AG09319 (cell line): Measurements from ENCODE around the gene TMEM181.

ENCODE experiments used
- DNase-seq: peaks from one replicate; pipeline ENCODE4 v3.0.0-alpha.2; 2010; ENCODE audit warnings: low read depth; ENCODE audit errors: extremely low read depth
- TF ChIP-seq, protein P1 (sequence below): IDR thresholded peaks from 2 replicates; pipeline ENCODE4 v1.5.1; 2011; ENCODE audit warnings: low read depth, mild to moderate bottlenecking, inconsistent platforms, low read length, moderate library complexity

The TMEM181 gene

DNA sequence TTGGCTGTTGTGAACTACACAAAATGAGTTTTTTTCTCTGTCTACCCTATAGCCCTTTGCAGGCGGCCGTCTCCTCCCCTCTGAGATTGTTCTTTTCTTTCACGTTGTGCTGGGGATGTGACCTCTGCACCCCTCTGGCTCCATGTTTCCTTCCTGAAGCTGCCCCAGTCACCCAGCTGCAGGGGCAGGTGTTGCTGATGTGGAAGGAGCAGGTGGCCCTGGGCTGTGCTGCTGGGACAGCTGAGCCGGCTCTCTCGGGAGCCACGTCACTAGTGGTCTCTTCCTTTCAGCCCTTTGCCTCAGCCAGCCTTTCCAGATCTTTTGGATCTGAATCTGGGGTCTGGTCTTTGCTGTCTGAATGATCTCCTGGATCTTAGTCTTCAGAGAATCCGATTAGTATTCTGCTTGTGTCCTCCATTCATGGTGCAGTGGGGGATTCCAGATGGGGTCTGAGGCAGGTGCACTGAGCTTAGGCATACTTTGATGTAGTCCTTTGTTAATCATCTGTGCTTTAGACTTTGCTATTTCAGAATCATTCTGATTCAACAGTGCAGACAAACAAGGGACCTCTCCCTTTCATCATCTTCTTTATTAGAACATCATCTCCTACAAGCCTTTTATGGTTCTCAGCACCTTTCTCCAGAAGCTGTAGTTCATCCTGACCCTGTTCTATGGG, 31.4 kb downstream of the TMEM181 start:
- TF ChIP-seq, protein P1, sequence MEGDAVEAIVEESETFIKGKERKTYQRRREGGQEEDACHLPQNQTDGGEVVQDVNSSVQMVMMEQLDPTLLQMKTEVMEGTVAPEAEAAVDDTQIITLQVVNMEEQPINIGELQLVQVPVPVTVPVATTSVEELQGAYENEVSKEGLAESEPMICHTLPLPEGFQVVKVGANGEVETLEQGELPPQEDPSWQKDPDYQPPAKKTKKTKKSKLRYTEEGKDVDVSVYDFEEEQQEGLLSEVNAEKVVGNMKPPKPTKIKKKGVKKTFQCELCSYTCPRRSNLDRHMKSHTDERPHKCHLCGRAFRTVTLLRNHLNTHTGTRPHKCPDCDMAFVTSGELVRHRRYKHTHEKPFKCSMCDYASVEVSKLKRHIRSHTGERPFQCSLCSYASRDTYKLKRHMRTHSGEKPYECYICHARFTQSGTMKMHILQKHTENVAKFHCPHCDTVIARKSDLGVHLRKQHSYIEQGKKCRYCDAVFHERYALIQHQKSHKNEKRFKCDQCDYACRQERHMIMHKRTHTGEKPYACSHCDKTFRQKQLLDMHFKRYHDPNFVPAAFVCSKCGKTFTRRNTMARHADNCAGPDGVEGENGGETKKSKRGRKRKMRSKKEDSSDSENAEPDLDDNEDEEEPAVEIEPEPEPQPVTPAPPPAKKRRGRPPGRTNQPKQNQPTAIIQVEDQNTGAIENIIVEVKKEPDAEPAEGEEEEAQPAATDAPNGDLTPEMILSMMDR: no peak
- DNase-seq: no peak

DNA sequence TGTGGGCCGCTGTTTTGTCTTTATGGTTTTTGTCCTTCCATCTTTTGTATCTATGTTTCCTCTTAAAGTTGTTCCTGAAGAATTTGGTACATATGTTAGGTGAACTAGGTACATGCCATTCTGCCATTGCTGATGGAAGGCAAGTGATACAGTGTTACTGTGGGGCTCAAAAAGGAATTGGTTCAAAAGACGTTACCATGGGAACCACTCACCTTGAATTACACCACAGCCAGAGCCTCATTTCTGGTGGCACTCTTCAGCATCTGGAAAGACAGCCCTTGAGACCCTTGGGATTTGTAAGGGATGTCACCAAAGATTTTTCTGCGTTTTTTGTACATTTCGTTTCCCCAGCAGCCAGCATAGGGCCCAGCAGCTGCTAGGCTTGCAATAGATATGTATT, 31.9 kb downstream of the TMEM181 start:
- TF ChIP-seq, protein P1: no peak
- DNase-seq: no peak

DNA sequence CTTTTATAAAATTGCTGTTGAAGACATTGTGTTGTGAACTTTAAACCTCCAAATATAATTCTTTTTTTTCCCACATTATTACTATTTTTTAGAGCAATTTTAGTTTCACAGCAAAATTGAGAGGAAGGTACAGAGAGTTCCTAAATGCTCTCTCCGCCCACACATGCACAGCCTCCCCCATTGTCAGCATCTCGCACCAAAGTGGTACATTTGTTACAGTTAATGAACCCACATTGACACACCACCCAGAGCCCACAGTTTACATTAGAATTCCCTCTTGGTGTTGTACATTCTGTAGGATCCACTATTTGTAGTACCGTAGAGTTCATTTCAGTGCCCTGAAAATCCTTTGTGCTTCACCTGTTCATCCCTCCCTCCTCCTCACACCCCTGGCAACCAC, 33.8 kb downstream of the TMEM181 start:
- TF ChIP-seq, protein P1: no peak
- no peak for DNase-seq

DNA sequence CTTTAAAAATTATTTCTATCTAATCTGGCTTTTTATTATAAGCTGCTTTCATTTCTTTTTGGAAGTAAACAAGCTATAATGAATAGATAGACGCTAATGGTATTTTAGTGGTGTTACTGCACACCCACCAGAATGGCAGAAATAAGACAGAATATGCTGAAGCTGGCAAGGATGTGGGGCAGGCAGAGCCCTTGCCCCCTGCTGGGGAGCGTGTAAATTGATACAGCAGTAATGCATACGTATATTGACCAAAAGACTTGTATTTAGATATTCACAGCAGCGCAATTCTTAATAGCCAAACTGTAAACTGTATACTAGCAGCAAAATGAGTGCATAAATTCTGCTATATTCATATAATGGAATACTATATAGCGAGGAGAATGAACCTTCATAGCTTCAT, 35.3 kb downstream of the TMEM181 start:
- DNase-seq: no peak
- TF ChIP-seq, protein P1: peak; percentile 21

DNA sequence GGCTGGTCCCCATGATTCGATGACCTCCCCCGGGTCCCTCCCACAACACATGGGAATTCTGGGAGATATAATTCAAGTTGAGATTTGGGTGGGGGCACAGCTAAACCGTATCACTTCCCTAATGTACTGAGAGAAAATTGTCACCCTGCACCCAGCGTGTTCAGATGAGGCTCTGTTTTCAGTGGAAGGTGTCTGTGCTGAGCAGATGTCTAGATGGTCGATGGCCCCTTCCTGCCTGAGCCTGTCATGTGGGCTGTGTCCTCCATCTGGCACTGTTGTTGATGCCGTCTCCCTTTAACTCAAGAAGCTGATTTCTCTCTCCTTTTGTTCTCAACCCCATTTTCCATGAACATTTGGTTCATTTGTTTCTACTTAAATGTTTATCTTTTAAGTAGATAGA, 37.0 kb downstream of the TMEM181 start:
- no peak for DNase-seq
- TF ChIP-seq, protein P1: no peak

DNA sequence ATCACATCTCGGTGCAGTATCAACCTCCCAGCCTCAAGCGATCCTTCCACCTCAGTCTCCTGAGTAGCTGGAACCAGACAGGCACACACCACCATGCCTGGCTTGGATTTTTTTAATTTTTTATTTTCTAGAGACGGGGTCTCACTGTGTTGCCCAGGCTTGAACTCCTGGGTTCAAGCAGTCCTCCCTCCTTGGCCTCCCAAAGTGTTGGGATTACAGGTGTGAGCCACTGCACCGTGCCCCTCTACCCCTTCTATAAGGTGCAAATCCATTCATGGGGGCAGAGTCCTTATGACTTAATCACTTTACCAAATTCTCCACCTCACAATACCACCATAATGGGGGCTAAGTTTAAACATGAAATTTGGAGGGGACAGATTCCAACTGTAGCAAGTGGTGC, 37.7 kb downstream of the TMEM181 start:
- no peak for DNase-seq
- TF ChIP-seq, protein P1: no peak

DNA sequence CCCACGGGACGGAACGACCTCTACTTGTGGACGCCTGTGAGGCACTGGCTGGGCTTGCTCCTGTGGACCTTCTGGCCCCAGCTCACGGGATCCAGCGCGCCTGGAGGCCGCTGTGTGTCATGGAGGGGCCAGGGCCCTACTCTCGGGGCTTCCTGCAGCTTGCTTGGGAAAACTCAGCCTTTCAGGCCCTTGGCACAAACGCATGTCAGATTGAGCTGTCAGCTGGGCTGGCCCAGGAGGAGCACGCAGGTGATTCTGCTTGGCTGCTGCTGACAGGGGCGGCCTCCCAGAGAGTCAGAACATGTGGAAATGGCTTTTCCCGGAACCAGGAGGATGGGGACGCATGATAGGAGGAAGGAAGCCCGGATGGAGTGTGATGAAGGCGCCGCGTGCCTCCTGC, 39.7 kb downstream of the TMEM181 start:
- TF ChIP-seq, protein P1: no peak
- no peak for DNase-seq
